Neural cell (in vitro differentiated cells): Measurements from ENCODE around the gene SGSH. TPM values are rescaled to one million over a fixed set of nuclear protein-coding genes. Genes with fewer than 3 reads are reported as not detected.

Experiments
- H2AFZ ChIP-seq: fragments of 200-600, 300-800 bp; sonication (generic), shearing (Covaris generic); 2 replicates; pipeline ENCODE4 v1.6.0; 2014; ENCODE audit warnings: low read depth, mild to moderate bottlenecking, antibody characterized with exemption, low read length, moderate library complexity
- H3F3A ChIP-seq: fragments of 200-600 bp; shearing (Covaris generic); 2 replicates; pipeline ENCODE4 v1.6.1; 2016; ENCODE audit warnings: mild to moderate bottlenecking, moderate library complexity, mixed read lengths, antibody characterized with exemption, low read length; ENCODE audit not compliant: insufficient read depth, poor library complexity, severe bottlenecking
- H3K27ac ChIP-seq: fragments of 200-600, 300-800 bp; sonication (generic), shearing (Covaris generic); 2 replicates; pipeline ENCODE4 v1.5.1; 2014; ENCODE audit warnings: mild to moderate bottlenecking, low read length, moderate library complexity
- H3K27me3 ChIP-seq: fragments of 300-800, 200-600 bp; sonication (generic), shearing (Covaris generic); 2 replicates; pipeline ENCODE4 v1.6.0; 2014; ENCODE audit warnings: mild to moderate bottlenecking, low read depth, low read length, moderate library complexity; ENCODE audit not compliant: insufficient read depth
- H3K36me3 ChIP-seq: fragments of 300-800, 200-600 bp; sonication (generic), shearing (Covaris generic); 2 replicates; pipeline ENCODE4 v1.5.1; 2014; ENCODE audit warnings: mild to moderate bottlenecking, antibody characterized with exemption, low read length, moderate library complexity; ENCODE audit not compliant: insufficient read depth
- H3K4me2 ChIP-seq: fragments of 300-800, 200-600 bp; sonication (generic), shearing (Covaris generic); 2 replicates; pipeline ENCODE4 v1.6.0; 2014; ENCODE audit warnings: mild to moderate bottlenecking, low read length
- H3K4me3 ChIP-seq: fragments of 300-800, 200-600 bp; sonication (generic), shearing (Covaris generic); 2 replicates; pipeline ENCODE4 v1.5.1; 2014; ENCODE audit warnings: mild to moderate bottlenecking, low read length, moderate library complexity
- H3K79me2 ChIP-seq: fragments of 200-600 bp; shearing (Covaris generic); replicated peaks from 2 replicates; pipeline ENCODE4 v1.6.0; 2014; ENCODE audit warnings: mild to moderate bottlenecking, low read length, moderate library complexity; ENCODE audit not compliant: insufficient read depth
- H3K9ac ChIP-seq: fragments of 300-800, 200-600 bp; sonication (generic), shearing (Covaris generic); 2 replicates; pipeline ENCODE4 v1.6.1; 2016; ENCODE audit warnings: mild to moderate bottlenecking, low read length, mixed read lengths
- H3K9me2 ChIP-seq: fragments of 200-600 bp; shearing (Covaris generic); 2 replicates; pipeline ENCODE4 v1.6.1; 2016; ENCODE audit warnings: mild to moderate bottlenecking, low read length, mixed read lengths; ENCODE audit not compliant: insufficient read depth
- H3K9me3 ChIP-seq: fragments of 200-600, 300-800 bp; sonication (generic), shearing (Covaris generic); 2 replicates; pipeline ENCODE4 v1.6.1; 2016; ENCODE audit warnings: mild to moderate bottlenecking, mixed run types, low read length, moderate library complexity, mixed read lengths
- H4K20me1 ChIP-seq: fragments of 200-600 bp; shearing (Covaris generic); 2 replicates; pipeline ENCODE4 v1.6.1; 2016; ENCODE audit warnings: mild to moderate bottlenecking, mixed run types; ENCODE audit not compliant: insufficient read depth
- EP300 ChIP-seq: fragments of 450-650 bp; conservative IDR thresholded peaks from 2 replicates; pipeline ENCODE4 v1.6.1; 2014; ENCODE audit warnings: antibody characterized with exemption, mild to moderate bottlenecking, moderate library complexity; ENCODE audit not compliant: poor library complexity, severe bottlenecking
- EZH2 ChIP-seq: fragments of 200-600, 300-800 bp; shearing (Covaris generic), sonication (generic); IDR thresholded peaks from 2 replicates; pipeline ENCODE4 v1.6.1; 2014; ENCODE audit warnings: antibody characterized with exemption, low read length, borderline replicate concordance, mild to moderate bottlenecking; ENCODE audit not compliant: insufficient read depth, poor library complexity, severe bottlenecking
- MXI1 ChIP-seq: fragments of 450-650 bp; conservative IDR thresholded peaks from 2 replicates; pipeline ENCODE4 v1.6.1; 2014; ENCODE audit warnings: antibody characterized with exemption, mild to moderate bottlenecking; ENCODE audit not compliant: poor library complexity, severe bottlenecking
- POLR2AphosphoS5 ChIP-seq: IDR thresholded peaks from 2 replicates; pipeline ENCODE4 v1.6.1; 2012
- RAD21 ChIP-seq: fragments of 450-650 bp; conservative IDR thresholded peaks from 2 replicates; pipeline ENCODE4 v1.6.1; 2014; ENCODE audit warnings: antibody characterized with exemption, mild to moderate bottlenecking, moderate library complexity
- SMC3 ChIP-seq: fragments of 450-650 bp; conservative IDR thresholded peaks from 2 replicates; pipeline ENCODE4 v1.6.1; 2014; ENCODE audit warnings: antibody characterized with exemption, mild to moderate bottlenecking, moderate library complexity; ENCODE audit not compliant: poor library complexity
- TAF1 ChIP-seq: IDR thresholded peaks from 2 replicates; pipeline ENCODE4 v1.6.1; 2012; ENCODE audit warnings: low read depth
- polyA plus RNA-seq: library from polyadenylated mRNA; depleted of rRNA; stranded (reverse); fragments of >200 nt; gene quantifications from 2 replicates; pipeline ENCODE4 v1.2.3, GENCODE V29; 2014
- TF ChIP-seq, protein P1 (sequence below): fragments of 450-650 bp; IDR thresholded peaks from 2 replicates; pipeline ENCODE4 v1.5.1; 2014; ENCODE audit warnings: antibody characterized with exemption, mild to moderate bottlenecking, moderate library complexity; ENCODE audit not compliant: poor library complexity, severe bottlenecking
- TF ChIP-seq, protein P2 (sequence below): IDR thresholded peaks from 2 replicates; pipeline ENCODE4 v1.6.1; 2012; ENCODE audit warnings: borderline replicate concordance

Gene SGSH
- polyA plus RNA-seq, 1 donor from 2014 or later, result 8.0 TPM

DNA sequence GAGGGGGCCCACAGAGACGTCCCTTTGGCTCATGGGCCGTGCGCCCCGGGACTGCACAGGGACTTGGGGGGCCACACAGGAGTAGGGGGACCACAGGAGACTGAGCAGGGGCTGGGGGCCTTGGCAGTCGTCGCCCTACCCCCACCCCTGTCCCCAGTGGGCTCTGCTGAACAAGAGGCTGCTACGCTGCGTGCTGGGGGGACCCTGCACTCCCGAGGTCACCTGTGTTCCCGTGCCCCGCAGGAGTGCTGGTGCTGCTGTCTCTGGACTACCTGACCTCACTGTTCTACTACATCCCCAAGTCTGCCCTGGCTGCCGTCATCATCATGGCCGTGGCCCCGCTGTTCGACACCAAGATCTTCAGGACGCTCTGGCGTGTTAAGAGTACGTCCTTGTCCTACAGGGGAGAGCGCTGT is 26.1 kb upstream of the SGSH start:
- H3K36me3 ChIP-seq, result no peaks in the 10 kb centered on the region
- H4K20me1 ChIP-seq, result no peaks in the 10 kb centered on the region
- no peak overlapping the region for H3K27ac ChIP-seq
- H3F3A ChIP-seq, result no peaks in the 10 kb centered on the region
- H3K27me3 ChIP-seq, result no peaks in the 10 kb centered on the region
- H3K9me3 ChIP-seq, result no peaks in the 10 kb centered on the region
- H3K9me2 ChIP-seq, result no peaks in the 10 kb centered on the region
- H3K4me2 ChIP-seq, result no peak overlapping the region
- H3K9ac ChIP-seq, result no peak overlapping the region
- H3K4me3 ChIP-seq, result no peak overlapping the region
- H3K79me2 ChIP-seq, result no peaks in the 10 kb centered on the region
- no peak overlapping the region for H2AFZ ChIP-seq
- TF ChIP-seq RAD21 (no peak), POLR2AphosphoS5 (no peak), SMC3 (no peak), MXI1 (no peak), EP300 (no peak), EZH2 (no peak), TAF1 (no peak)
- TF ChIP-seq, protein P1, sequence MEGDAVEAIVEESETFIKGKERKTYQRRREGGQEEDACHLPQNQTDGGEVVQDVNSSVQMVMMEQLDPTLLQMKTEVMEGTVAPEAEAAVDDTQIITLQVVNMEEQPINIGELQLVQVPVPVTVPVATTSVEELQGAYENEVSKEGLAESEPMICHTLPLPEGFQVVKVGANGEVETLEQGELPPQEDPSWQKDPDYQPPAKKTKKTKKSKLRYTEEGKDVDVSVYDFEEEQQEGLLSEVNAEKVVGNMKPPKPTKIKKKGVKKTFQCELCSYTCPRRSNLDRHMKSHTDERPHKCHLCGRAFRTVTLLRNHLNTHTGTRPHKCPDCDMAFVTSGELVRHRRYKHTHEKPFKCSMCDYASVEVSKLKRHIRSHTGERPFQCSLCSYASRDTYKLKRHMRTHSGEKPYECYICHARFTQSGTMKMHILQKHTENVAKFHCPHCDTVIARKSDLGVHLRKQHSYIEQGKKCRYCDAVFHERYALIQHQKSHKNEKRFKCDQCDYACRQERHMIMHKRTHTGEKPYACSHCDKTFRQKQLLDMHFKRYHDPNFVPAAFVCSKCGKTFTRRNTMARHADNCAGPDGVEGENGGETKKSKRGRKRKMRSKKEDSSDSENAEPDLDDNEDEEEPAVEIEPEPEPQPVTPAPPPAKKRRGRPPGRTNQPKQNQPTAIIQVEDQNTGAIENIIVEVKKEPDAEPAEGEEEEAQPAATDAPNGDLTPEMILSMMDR, result no peak
- TF ChIP-seq, protein P2, sequence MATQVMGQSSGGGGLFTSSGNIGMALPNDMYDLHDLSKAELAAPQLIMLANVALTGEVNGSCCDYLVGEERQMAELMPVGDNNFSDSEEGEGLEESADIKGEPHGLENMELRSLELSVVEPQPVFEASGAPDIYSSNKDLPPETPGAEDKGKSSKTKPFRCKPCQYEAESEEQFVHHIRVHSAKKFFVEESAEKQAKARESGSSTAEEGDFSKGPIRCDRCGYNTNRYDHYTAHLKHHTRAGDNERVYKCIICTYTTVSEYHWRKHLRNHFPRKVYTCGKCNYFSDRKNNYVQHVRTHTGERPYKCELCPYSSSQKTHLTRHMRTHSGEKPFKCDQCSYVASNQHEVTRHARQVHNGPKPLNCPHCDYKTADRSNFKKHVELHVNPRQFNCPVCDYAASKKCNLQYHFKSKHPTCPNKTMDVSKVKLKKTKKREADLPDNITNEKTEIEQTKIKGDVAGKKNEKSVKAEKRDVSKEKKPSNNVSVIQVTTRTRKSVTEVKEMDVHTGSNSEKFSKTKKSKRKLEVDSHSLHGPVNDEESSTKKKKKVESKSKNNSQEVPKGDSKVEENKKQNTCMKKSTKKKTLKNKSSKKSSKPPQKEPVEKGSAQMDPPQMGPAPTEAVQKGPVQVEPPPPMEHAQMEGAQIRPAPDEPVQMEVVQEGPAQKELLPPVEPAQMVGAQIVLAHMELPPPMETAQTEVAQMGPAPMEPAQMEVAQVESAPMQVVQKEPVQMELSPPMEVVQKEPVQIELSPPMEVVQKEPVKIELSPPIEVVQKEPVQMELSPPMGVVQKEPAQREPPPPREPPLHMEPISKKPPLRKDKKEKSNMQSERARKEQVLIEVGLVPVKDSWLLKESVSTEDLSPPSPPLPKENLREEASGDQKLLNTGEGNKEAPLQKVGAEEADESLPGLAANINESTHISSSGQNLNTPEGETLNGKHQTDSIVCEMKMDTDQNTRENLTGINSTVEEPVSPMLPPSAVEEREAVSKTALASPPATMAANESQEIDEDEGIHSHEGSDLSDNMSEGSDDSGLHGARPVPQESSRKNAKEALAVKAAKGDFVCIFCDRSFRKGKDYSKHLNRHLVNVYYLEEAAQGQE, result no peak

DNA sequence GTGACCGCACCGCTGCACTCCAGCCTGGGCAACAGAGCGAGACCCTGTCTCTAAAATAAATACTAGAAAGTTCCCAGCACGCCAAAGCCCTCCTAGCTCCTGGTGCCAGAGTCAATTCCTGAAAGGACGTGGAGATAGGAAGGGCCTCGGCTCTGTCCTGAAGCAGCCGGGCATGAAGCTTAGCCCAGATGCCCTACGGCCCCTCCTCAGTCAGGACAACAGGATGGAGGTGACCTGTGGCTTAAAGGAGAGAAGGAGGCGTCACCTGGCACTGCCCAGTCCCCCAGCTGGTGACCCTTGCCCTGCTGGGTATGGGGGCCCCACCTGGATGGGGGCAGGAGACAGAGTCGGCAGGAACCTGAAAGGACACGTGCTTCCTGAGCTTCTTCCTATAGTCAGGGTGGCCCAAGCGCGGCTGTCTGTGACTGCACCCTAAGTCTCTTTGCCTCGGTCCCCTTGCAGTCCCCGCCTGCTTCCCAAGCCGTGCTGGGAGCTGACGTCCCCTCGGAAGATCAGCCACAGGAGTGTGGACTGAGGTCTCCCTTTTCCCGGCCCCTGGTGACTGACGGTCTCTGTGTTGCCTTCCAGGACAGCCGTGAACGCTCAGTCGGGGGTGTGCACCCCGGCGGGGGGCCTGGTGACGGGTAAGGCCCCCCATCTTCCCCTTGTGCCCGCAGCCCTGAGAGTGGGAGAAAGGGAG is 25.6 kb upstream of the SGSH start:
- H3K27me3 ChIP-seq, result no peaks in the 10 kb centered on the region
- no peak overlapping the region for H3K9ac ChIP-seq
- TF ChIP-seq MXI1 (no peak), EZH2 (no peak), RAD21 (no peak), SMC3 (no peak)
- TF ChIP-seq, protein P1, result no peak
- H3K4me2 ChIP-seq, result no peak overlapping the region
- H3F3A ChIP-seq, result no peaks in the 10 kb centered on the region
- no peaks in the 10 kb centered on the region for H3K9me2 ChIP-seq
- H3K27ac ChIP-seq, result no peak overlapping the region
- no peaks in the 10 kb centered on the region for H3K79me2 ChIP-seq
- H3K4me3 ChIP-seq, result no peak overlapping the region
- H2AFZ ChIP-seq, result no peak overlapping the region
- H4K20me1 ChIP-seq, result no peaks in the 10 kb centered on the region
- no peaks in the 10 kb centered on the region for H3K9me3 ChIP-seq
- no peaks in the 10 kb centered on the region for H3K36me3 ChIP-seq
